Erythroblast (primary cell): ENCODE measurements around the gene CACNA1I.

Experiments
- GATA1 ChIP-seq: IDR thresholded peaks from 2 replicates; pipeline ENCODE4 v1.6.1; 2011; ENCODE audit warnings: low read depth, mild to moderate bottlenecking, control low read depth, low read length, moderate library complexity
- POLR2A ChIP-seq: IDR thresholded peaks from 2 replicates; pipeline ENCODE4 v1.6.1; 2011; ENCODE audit warnings: mild to moderate bottlenecking, low read length

- TF ChIP-seq POLR2A (no peak), GATA1 (no peak)
Observed at GRCh38 chr22:39665229-39665628, 94.7 kb downstream of the CACNA1I start.
